Measurements from ENCODE around the gene NT5C3B.
"Not testable (repeated sequence)": the region's sequence is repeated elsewhere in the genome, so short reads cannot be mapped to it uniquely, and the experiment has no call there.

The NT5C3B gene

DNA sequence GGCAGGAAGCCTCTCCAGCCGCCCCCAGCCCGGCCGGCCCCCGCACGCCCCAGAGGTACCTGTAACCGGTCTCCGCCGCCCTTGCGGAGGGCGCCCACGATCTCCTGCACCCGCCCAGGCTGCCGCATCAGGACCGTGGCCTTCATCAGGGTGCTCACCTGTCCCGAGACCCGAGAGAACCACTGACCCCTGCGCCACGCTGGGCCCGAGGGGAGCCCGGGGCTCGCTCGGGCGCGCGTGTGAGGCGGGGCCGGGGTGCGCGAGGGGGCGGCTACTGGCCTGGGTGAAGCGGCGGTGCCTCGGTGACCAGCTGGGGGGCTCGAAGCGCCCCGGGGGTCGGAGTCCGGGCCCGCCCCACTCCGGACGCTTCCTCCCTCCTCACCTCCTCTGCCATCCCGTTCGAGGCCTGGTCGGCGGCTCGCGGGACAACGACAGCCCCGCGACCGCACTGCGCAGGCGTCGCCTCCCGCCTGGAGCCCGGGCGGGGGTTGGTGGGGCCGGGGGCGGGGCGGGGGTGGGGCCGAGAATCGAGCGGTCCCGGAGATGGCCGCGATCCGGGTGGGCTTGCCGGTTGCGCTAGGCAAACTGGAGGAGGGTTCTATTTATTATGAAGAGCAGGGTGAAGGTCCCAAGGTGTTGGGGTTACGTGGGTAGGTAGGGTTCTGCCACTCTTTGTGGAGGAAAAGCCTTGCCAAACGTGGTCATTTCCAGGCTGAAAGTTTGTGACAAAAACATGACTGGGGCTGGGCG lies at the start of gene NT5C3B:
Gene NT5C3B, minus strand, starts transcription at position 433 of the 750 bp plus-strand sequence. Its CDS starts 39 bp downstream, at position 394.
- peak; percentile 22 to 60 (median 46) for DNase-seq

DNA sequence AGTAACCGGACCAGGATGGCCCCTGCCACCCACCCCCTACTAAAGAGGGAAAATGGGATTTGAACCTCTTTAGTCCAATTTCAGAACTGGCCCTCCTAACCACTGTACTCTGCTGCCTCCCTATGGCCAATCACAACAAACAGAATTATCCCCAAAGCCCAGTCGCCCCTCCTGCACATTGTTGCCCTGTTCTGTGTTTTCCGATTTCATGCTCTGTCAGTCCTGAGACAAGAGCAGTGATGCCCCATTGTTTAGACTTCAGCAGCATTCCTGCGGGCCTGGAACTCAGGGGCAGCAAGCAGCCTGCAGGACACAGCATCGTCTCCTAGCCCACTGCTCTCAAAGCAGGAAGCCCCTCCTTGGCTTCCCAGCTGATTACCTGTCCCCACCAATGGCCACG lies 49.7 kb upstream of the NT5C3B start:
- DNase-seq: no peak

GRCh38 chr17:41882756-41883155 lies 46.7 kb upstream of the NT5C3B start:
- no peak for DNase-seq

DNA sequence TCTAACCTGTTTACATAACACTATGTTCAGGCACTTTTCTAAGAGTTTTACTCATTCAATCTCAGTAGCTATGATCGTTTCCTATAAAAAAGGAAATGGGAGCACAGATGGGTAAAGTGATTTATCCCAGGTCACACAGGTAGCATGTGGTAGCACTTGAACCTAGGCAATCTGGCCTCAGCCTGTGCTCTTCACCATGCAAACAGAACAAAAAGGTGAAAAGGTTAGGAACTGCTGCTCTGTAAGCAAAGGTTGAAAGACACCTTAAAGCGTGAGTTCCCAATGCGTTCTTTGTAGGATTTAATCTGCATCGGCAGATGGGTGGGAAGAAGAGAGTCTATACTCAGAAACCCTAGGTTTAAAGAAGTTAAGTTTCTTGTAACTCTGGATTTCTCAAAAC lies 44.1 kb upstream of the NT5C3B start:
- DNase-seq: no peak

- not testable (repeated sequence) for DNase-seq
Measured at GRCh38 chr17:41874293-41874670, 38.2 kb upstream of the NT5C3B start.

DNA sequence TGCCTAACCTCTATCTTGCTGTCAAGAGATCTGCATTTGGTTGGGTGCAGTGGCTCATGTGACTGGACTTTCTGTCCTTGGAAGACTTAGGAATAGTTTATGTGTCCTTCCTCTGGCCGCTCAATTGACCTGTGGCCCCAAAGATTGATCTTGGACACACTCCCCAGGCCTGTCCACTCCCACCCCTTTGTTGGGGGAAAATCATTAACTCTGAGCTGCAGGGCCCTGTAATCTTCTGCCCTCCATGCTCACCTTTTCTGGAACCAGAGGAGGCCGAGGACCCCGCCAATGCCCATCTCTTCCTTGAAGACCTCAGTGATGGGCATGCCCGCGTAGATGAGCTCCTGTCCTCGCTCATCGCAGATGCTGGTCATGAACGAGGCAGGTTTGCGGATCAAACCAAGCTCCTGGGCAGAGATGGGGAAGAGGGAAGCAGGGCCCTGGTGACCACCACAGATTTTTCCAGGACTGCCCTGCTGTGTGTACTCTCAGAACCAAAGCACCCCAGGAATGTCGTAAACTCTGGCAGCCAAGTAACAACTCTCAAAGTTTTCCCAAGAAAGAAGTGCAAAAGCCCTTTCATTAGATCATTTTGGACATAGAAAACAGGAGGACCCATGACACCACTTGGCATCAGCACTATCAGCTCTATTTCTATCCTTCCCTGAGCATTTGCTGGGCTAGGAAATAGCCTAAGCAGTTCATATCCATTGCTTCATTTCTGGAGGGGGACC lies 37.7 kb upstream of the NT5C3B start:
- DNase-seq: no peak

DNA sequence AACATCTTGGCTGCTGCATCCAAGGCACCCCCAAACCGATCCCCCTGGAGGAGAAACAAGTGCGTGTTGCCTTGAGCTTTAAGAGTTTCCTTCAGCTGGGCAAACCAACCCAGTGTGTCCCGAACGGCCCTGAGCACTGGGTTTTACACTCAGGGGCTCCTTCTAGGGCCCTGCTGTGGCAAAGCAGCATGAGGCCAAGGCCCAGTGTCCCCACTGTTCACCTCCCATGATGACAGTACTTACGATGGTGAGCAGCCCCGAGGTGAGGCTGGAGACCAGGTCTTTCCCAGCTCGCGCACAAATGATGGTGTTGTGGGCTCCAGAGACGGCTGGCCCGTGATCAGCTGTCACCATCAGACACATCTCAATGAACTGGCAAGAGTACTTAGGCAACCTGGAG lies 35.8 kb upstream of the NT5C3B start:
- DNase-seq: no peak

DNA sequence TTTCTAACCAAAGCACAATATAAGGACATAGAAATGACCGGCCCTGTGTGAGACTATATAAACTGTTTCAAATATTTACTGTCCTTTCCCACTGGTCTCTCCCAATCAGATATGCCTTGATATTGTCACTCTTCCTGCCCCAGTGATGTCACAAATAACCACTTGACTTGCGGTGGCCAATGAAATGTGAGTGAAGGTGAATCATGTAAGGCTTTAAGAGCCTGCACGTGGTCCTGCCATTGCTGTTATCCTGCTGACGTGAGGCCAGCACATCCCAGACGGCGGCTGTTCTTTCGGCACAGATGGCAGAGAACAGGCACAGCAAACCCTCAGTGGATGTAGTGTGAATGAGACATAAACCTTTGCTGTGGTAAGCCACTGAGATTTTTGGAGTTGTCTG lies 34.6 kb upstream of the NT5C3B start:
- no peak for DNase-seq

- DNase-seq: no peak
Measured at GRCh38 chr17:41870097-41870496, 34.1 kb upstream of the NT5C3B start.

GRCh38 chr17:41869426-41869825 lies 33.4 kb upstream of the NT5C3B start:
- no peak for DNase-seq

GRCh38 chr17:41868568-41868967 lies 32.5 kb upstream of the NT5C3B start:
- no peak for DNase-seq

GRCh38 chr17:41865596-41865893 lies 29.5 kb upstream of the NT5C3B start:
- DNase-seq: no peak

DNA sequence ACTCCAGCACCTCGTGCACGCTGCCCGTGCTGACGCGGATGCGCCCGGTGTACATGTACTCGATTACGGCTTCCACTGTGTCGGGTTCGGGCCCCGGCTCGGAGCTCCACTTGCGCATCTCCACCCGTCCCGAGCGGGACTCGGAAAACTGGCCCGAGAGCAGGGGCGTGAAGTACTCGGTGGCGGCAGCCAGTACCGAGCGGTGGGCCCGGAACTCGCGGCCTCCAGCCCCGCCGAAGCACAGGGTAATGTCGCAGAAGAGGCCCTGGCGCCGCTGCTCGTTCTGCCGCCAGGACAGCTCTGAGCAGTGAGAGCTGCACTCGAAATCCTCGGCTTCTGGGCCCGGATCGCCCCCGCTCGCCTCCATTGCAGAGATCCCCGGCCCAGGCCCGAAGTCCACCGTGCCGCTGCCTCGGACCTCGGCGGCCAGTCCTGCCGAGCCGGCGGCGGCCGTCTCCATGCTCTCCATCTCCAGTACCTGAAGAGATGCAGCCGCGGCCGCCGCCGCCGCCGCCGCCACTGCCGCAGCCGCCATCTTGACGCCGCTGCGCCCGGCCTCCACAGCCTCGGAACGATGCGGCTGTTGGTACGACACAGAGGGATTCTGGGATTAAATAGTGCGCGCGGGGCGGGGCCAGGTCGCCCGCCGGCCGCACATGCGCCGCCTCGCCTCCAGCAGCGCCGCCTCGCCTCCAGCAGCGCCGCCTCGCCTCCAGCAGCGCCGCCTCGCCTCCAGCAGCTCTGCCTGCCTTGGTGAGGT lies 29.0 kb upstream of the NT5C3B start, which contains the start of gene KLHL11:
Gene KLHL11, minus strand, starts transcription at position 588 of the 760 bp plus-strand sequence. Its CDS starts 53 bp downstream, at position 535.
- peak; percentile 76 to 87 (median 81) for DNase-seq

DNA sequence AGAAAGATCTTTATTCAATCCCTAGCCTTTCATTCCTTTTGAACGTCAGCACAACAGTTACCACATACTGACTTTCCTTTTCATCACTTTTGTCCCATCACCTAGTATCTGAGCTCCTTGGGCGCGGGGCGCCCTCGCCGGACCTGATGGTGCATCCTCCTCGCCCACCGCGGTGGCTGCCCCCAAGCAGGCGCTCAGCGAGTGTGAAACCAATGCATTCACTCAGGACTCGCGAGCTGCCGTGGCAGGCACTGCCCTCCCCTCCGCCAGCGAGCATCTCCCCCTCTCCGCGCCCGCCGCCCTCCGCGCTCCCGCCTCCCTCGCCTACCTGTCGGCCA lies 28.4 kb upstream of the NT5C3B start:
- no peak for DNase-seq

DNA sequence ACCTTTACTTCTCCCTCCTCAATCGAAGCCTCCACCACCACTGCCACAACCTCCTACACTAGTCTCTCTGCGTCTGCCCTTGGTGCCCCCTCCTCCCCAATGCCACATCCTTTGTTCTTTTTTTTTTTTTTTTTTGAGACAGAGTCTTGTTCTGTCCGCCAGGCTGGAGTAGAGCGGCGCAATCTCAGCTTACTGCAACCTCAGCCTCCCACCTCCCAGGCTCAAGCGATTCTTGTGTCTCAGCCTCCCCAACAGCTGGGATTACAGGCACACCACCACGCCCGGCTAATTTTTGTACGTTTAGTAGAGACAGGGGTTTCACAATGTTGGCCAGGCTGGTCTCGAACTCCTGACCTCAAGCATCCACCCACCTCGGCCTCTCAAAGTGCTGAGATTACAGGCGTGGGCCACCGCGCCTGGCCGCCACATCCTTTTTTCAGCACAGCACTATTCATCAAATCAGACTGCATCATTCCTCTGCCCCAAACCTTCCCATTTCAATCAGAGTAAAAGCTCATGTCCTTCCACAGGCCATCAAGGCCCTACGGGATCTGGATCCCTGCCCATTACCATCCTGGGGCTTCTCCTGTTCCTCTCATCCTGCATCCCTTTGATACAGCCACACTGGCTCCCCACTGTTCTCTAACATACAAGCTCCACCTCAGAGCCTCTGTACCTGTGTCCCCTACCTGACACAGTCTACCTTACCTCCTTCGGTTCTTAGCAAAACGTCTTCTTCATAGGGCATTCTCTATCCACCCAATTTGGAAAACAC lies 27.2 kb upstream of the NT5C3B start:
- peak in 1 of 6 experiments; percentile 21 for DNase-seq

GRCh38 chr17:41860254-41860931 lies 24.4 kb upstream of the NT5C3B start:
- DNase-seq: no peak

GRCh38 chr17:41851382-41851781 lies 15.3 kb upstream of the NT5C3B start:
- DNase-seq: not testable (repeated sequence)

- no peak for DNase-seq
Measured at GRCh38 chr17:41849251-41849990, 13.4 kb upstream of the NT5C3B start.

GRCh38 chr17:41848788-41849187 lies 12.8 kb upstream of the NT5C3B start:
- DNase-seq: no peak

DNA sequence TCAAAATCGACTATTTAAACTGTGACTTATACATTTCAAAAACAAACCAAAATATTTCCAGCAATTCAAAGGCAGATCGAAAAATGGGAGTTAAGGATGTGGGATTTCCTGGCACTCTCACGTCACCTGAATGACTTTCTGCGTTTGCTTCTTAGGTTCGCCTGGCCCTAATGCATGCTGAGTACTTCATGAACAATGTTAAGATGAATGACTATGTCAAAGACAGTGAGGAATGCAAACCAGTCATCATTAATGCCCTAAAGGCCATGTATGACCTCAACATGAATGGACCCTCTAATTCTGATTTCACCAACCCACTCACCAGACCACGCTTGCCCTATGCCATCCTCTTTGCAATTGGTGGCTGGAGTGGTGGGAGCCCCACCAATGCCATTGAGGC lies 8.9 kb upstream of the NT5C3B start:
- no peak for DNase-seq

DNA sequence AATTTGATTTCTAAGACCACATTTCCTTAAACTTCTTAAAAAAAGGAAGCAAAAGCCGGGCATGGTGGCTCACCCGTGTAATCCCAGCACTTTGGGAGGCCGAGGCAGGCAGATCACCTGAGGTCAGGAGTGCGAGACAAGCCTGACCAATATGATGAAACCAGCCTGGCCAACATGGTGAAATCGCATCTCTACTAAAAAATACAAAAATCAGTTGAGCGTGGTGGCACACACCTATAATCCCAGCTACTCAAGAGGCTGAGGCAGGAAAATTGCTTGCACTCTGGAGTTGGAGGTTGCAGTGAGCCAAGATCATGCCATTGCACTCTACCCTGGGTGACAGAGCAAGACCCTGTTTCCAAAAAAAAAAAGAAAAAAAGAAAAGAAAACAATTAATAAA lies 4.7 kb upstream of the NT5C3B start:
- not testable (repeated sequence) for DNase-seq

- DNase-seq: not testable (repeated sequence)
Measured at GRCh38 chr17:41839448-41839847, 3.4 kb upstream of the NT5C3B start.
